Measurements from ENCODE around the gene CDK14.
"Not testable (repeated sequence)": the region's sequence is repeated elsewhere in the genome, so short reads cannot be mapped to it uniquely, and the experiment has no call there.

Gene CDK14

DNA sequence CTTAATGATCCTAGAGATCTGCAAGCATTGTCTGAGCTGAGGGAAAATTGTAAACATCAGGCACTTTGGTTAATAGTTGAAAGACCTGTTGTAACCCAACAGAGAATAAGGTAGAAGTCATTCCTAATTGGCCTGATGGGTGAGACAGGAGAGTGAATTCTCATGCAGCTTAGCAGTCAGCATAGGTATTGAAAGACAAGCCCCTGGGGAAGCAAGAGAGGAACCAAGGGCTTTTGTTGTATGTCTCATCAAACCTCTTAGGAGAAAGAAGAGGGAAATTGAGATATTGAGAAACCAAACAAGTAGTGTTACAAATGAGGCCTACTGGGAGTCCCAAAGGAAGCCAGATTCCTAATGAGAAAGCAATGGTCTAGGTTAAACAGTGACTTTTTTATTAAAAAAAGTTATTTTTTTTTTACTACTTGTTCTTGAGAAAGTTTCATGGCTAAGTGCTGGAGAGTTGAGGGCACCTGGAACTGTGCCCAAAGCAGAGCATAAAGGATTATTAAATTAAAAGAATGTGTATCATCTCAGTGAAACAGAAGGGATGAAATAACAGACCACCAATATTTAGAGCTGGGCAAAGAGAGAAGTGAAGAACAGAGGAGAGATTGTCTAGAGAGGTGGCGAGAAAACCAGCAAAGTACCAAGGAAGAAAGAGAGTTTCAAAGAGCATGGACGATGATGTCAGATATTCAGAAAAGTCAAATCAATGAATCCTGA is 168.9 kb downstream of the CDK14 start:
- ATAC-seq (replicated peaks; ENCODE audit: extremely low read depth, poor library complexity, severe bottlenecking) (no peak), DNase-seq (ENCODE audit: low spot score in 2 of 2) (no peak)
- no peaks in the 10 kb centered on the region for H3K4me1 Mint-ChIP-seq
- no peaks in the 10 kb centered on the region for H3K36me3 Mint-ChIP-seq (ENCODE audit: insufficient read depth)
- H3K27me3 Mint-ChIP-seq = no peaks in the 10 kb centered on the region
- H3K4me3 Mint-ChIP-seq = no peak overlapping the region
- peaks cover 11% of the 10 kb centered on the region for H3K9me3 Mint-ChIP-seq
- H3K27ac Mint-ChIP-seq (ENCODE audit: low read depth) = no peak overlapping the region

- Mint-ChIP-seq H3K27me3 (no peaks in the 10 kb centered on the region), H3K4me3 (no peak overlapping the region), H3K27ac (ENCODE audit: low read depth) (no peak overlapping the region), H3K36me3 (ENCODE audit: insufficient read depth) (no peaks in the 10 kb centered on the region), H3K9me3 (peaks cover 19% of the 10 kb centered on the region), H3K4me1 (no peaks in the 10 kb centered on the region)
- no peak for DNase-seq (ENCODE audit: low spot score in 2 of 2)
- no peak for ATAC-seq (replicated peaks; ENCODE audit: extremely low read depth, poor library complexity, severe bottlenecking)
Observed at GRCh38 chr7:90766814-90767564, 170.9 kb downstream of the CDK14 start.

- peaks cover 22% of the 10 kb centered on the region for H3K9me3 Mint-ChIP-seq
- DNase-seq (ENCODE audit: low spot score in 2 of 2) (no peak), ATAC-seq (replicated peaks; ENCODE audit: extremely low read depth, poor library complexity, severe bottlenecking) (no peak)
- no peaks in the 10 kb centered on the region for H3K36me3 Mint-ChIP-seq (ENCODE audit: insufficient read depth)
- no peaks in the 10 kb centered on the region for H3K27me3 Mint-ChIP-seq
- no peak overlapping the region for H3K27ac Mint-ChIP-seq (ENCODE audit: low read depth)
- H3K4me1 Mint-ChIP-seq = no peaks in the 10 kb centered on the region
- no peak overlapping the region for H3K4me3 Mint-ChIP-seq
Observed at GRCh38 chr7:90768301-90768700, 172.2 kb downstream of the CDK14 start.

DNA sequence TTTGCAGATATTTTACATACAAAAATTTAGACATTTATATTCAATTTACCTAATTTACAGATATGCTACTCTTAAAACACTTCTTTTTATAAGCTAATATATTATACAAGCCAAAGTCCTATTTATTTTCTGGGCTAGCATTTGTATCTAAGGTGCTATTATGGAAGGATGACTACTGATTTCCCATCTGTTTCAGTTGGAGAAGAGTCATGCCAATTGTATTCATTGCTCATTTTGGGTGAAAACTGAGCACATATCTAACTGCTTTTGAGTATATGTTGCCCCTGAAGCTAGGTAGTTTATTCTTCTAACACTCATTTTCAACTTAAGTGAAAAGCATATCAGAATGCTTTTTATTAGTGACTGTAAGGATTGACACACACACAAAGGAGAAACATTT is 172.9 kb downstream of the CDK14 start:
- H3K27ac Mint-ChIP-seq (ENCODE audit: low read depth) = no peak overlapping the region
- ATAC-seq (replicated peaks; ENCODE audit: extremely low read depth, poor library complexity, severe bottlenecking) (no peak), DNase-seq (ENCODE audit: low spot score in 2 of 2) (no peak)
- H3K4me1 Mint-ChIP-seq = no peaks in the 10 kb centered on the region
- no peaks in the 10 kb centered on the region for H3K36me3 Mint-ChIP-seq (ENCODE audit: insufficient read depth)
- peaks cover 22% of the 10 kb centered on the region for H3K9me3 Mint-ChIP-seq
- H3K4me3 Mint-ChIP-seq = no peak overlapping the region
- no peaks in the 10 kb centered on the region for H3K27me3 Mint-ChIP-seq

GRCh38 chr7:90769566-90769965 is 173.4 kb downstream of the CDK14 start:
- DNase-seq (ENCODE audit: low spot score in 2 of 2); H3K4me3 Mint-ChIP-seq; H3K36me3 Mint-ChIP-seq (ENCODE audit: insufficient read depth); H3K27ac Mint-ChIP-seq (ENCODE audit: low read depth); H3K27me3 Mint-ChIP-seq; ATAC-seq (replicated peaks; ENCODE audit: extremely low read depth, poor library complexity, severe bottlenecking); H3K4me1 Mint-ChIP-seq: not testable (repeated sequence)
- H3K9me3 Mint-ChIP-seq = peaks cover 22% of the 10 kb centered on the region

GRCh38 chr7:90771281-90771680 is 175.2 kb downstream of the CDK14 start:
- DNase-seq (ENCODE audit: low spot score in 2 of 2) (no peak), ATAC-seq (replicated peaks; ENCODE audit: extremely low read depth, poor library complexity, severe bottlenecking) (no peak)
- peaks cover 22% of the 10 kb centered on the region for H3K9me3 Mint-ChIP-seq
- H3K27ac Mint-ChIP-seq (ENCODE audit: low read depth) = no peak overlapping the region
- H3K4me3 Mint-ChIP-seq = no peak overlapping the region
- no peaks in the 10 kb centered on the region for H3K4me1 Mint-ChIP-seq
- no peaks in the 10 kb centered on the region for H3K27me3 Mint-ChIP-seq
- H3K36me3 Mint-ChIP-seq (ENCODE audit: insufficient read depth) = no peaks in the 10 kb centered on the region

- DNase-seq (ENCODE audit: low spot score in 2 of 2) (no peak), ATAC-seq (replicated peaks; ENCODE audit: extremely low read depth, poor library complexity, severe bottlenecking) (no peak)
- no peak overlapping the region for H3K27ac Mint-ChIP-seq (ENCODE audit: low read depth)
- H3K4me3 Mint-ChIP-seq = no peak overlapping the region
- H3K9me3 Mint-ChIP-seq = peaks cover 18% of the 10 kb centered on the region
- no peaks in the 10 kb centered on the region for H3K36me3 Mint-ChIP-seq (ENCODE audit: insufficient read depth)
- H3K4me1 Mint-ChIP-seq = no peaks in the 10 kb centered on the region
- H3K27me3 Mint-ChIP-seq = no peaks in the 10 kb centered on the region
Observed at GRCh38 chr7:90772410-90772809, 176.3 kb downstream of the CDK14 start.

- Mint-ChIP-seq H3K27ac (ENCODE audit: low read depth) (no peak overlapping the region), H3K9me3 (peaks cover 18% of the 10 kb centered on the region), H3K27me3 (no peaks in the 10 kb centered on the region), H3K36me3 (ENCODE audit: insufficient read depth) (no peaks in the 10 kb centered on the region), H3K4me3 (no peak overlapping the region), H3K4me1 (no peaks in the 10 kb centered on the region)
- no peak for ATAC-seq (replicated peaks; ENCODE audit: extremely low read depth, poor library complexity, severe bottlenecking)
- DNase-seq (ENCODE audit: low spot score in 2 of 2) = no peak
Observed at GRCh38 chr7:90773269-90773668, 177.1 kb downstream of the CDK14 start.

DNA sequence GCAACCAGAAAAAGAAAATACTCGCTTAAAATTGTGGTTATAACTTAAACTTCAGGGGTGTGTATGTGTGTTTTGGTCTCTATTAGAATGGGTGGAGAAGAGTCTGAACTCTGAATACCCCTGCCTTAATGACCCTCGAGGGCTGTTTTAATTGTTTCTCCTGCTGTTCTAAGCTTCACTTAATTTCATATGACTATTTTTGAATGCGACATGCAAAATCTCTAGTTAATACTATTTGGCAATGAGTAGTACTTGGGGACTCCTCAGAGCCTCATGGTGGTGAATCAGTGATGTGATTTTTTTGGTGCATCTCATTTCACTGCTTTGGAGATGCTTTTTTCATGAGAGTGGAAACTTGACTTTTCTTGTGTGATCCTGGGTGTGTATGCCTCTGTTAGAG is 178.6 kb downstream of the CDK14 start:
- H3K36me3 Mint-ChIP-seq (ENCODE audit: insufficient read depth) = no peaks in the 10 kb centered on the region
- DNase-seq (ENCODE audit: low spot score in 2 of 2) (no peak), ATAC-seq (replicated peaks; ENCODE audit: extremely low read depth, poor library complexity, severe bottlenecking) (no peak)
- peaks cover 18% of the 10 kb centered on the region for H3K9me3 Mint-ChIP-seq
- no peaks in the 10 kb centered on the region for H3K27me3 Mint-ChIP-seq
- H3K4me3 Mint-ChIP-seq = no peak overlapping the region
- H3K4me1 Mint-ChIP-seq = no peaks in the 10 kb centered on the region
- H3K27ac Mint-ChIP-seq (ENCODE audit: low read depth) = no peak overlapping the region

DNA sequence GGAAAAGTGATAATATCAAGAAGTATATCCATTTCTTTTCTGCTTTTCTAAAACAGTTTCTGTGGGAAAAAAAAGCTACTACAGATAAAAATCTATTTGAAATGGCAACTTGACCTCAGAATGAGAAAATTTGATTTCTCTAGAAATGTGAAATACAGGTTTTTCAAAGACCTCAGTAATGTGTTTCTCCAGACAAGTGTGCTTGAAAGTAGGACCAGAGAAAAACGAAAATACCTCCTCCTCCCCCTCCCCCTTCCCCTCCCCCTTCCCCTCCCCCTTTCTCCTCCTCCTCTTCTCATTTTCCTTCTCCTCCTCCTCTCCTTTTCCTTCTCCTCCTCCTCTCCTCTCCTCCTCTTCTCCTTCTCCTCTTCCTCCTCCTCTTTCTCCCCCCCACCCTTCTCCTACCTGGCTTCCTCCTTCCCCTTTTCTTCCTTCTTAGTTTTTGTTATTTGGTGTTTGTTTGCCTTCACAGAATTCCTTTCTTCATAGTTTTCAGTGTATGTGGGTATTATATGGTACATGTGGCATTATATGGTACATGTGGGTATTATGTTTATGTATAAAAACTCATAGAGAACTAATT is 179.4 kb downstream of the CDK14 start:
- peaks cover 16% of the 10 kb centered on the region for H3K9me3 Mint-ChIP-seq
- H3K27me3 Mint-ChIP-seq = no peaks in the 10 kb centered on the region
- ATAC-seq (replicated peaks; ENCODE audit: extremely low read depth, poor library complexity, severe bottlenecking) (no peak), DNase-seq (ENCODE audit: low spot score in 2 of 2) (no peak)
- no peaks in the 10 kb centered on the region for H3K4me1 Mint-ChIP-seq
- H3K27ac Mint-ChIP-seq (ENCODE audit: low read depth) = no peak overlapping the region
- H3K4me3 Mint-ChIP-seq = no peak overlapping the region
- no peaks in the 10 kb centered on the region for H3K36me3 Mint-ChIP-seq (ENCODE audit: insufficient read depth)

GRCh38 chr7:90777041-90777440 is 180.9 kb downstream of the CDK14 start:
- no peak for DNase-seq (ENCODE audit: low spot score in 2 of 2)
- Mint-ChIP-seq H3K27me3 (no peaks in the 10 kb centered on the region), H3K4me1 (no peaks in the 10 kb centered on the region), H3K9me3 (peaks cover 5% of the 10 kb centered on the region), H3K4me3 (no peak overlapping the region), H3K27ac (ENCODE audit: low read depth) (no peak overlapping the region), H3K36me3 (ENCODE audit: insufficient read depth) (no peaks in the 10 kb centered on the region)
- no peak for ATAC-seq (replicated peaks; ENCODE audit: extremely low read depth, poor library complexity, severe bottlenecking)

- no peak for ATAC-seq (replicated peaks; ENCODE audit: extremely low read depth, poor library complexity, severe bottlenecking)
- Mint-ChIP-seq H3K27ac (ENCODE audit: low read depth) (no peak overlapping the region), H3K4me1 (no peaks in the 10 kb centered on the region), H3K9me3 (peaks cover 3% of the 10 kb centered on the region), H3K4me3 (no peak overlapping the region), H3K27me3 (no peaks in the 10 kb centered on the region), H3K36me3 (ENCODE audit: insufficient read depth) (peaks cover under 1% of the 10 kb centered on the region)
- no peak for DNase-seq (ENCODE audit: low spot score in 2 of 2)
Observed at GRCh38 chr7:90777465-90777864, 181.3 kb downstream of the CDK14 start.

GRCh38 chr7:90777886-90778285 is 181.8 kb downstream of the CDK14 start:
- Mint-ChIP-seq H3K27ac (ENCODE audit: low read depth) (no peak overlapping the region), H3K4me1 (no peaks in the 10 kb centered on the region), H3K4me3 (no peak overlapping the region), H3K9me3 (no peaks in the 10 kb centered on the region), H3K36me3 (ENCODE audit: insufficient read depth) (peaks cover 2% of the 10 kb centered on the region), H3K27me3 (no peaks in the 10 kb centered on the region)
- ATAC-seq (replicated peaks; ENCODE audit: extremely low read depth, poor library complexity, severe bottlenecking) = no peak
- no peak for DNase-seq (ENCODE audit: low spot score in 2 of 2)

All from central memory CD8-positive, alpha-beta T cell (primary cell).